WTC11 (cell line): Measurements from ENCODE around the gene DDRGK1.

Experiments used
- CTCF ChIP-seq: fragments of 200-600 bp; IDR thresholded peaks from 2 replicates; pipeline ENCODE4 v1.8.0; 2022; ENCODE audit warnings: antibody characterized with exemption
- PREB ChIP-seq: sonication (generic); formaldehyde crosslinking; IDR thresholded peaks from 2 replicates; pipeline ENCODE4 v1.8.1; 2022; ENCODE audit warnings: mild to moderate bottlenecking, missing genetic modification reagents, moderate library complexity, borderline replicate concordance
- ZNF263 ChIP-seq: sonication (generic); formaldehyde crosslinking; IDR thresholded peaks from 2 replicates; pipeline ENCODE4 v1.8.1; 2022; ENCODE audit warnings: low read depth, mild to moderate bottlenecking, moderate library complexity, missing genetic modification reagents

- TF ChIP-seq CTCF (no peak), PREB (CRISPR knock-in tag) (no peak), ZNF263 (no peak)
Measured at GRCh38 chr20:3209257-3209945, 4.9 kb upstream of the DDRGK1 start, which contains the start of gene ITPA.
